Ramos (cell line): Measurements from ENCODE around the gene UBE2Q1.

Source experiments
- in situ Hi-C: fragments of 300-500 bp; cut with MboI; formaldehyde crosslinking; loops from one replicate; pipeline ENCODE4 v1.14.3; 2022; ENCODE audit warnings: low sequenced_read_pairs; ENCODE audit not compliant: unreplicated experiment

UBE2Q1 gene

GRCh38 chr1:154557939-154558719 lies at the start of gene UBE2Q1:
UBE2Q1 (minus strand) TSS chr1:154558662; CDS start chr1:154558553, 109 bp downstream.
- in situ Hi-C loops, result no loop called here

- in situ Hi-C loops, result no loop called here
Measured at GRCh38 chr1:154607609-154608396, 49.3 kb upstream of the UBE2Q1 start, which contains the start of gene ADAR. ADAR (minus strand) TSS chr1:154608186; CDS start chr1:154608006, 180 bp downstream.

GRCh38 chr1:154607106-154607608 lies 48.7 kb upstream of the UBE2Q1 start:
- in situ Hi-C loops, result no loop called here

GRCh38 chr1:154605534-154605933 lies 47.1 kb upstream of the UBE2Q1 start:
- in situ Hi-C loops, result no loop called here

GRCh38 chr1:154603317-154603716 lies 44.9 kb upstream of the UBE2Q1 start:
- in situ Hi-C loops, result no loop called here

- in situ Hi-C loops, result no loop called here
Measured at GRCh38 chr1:154599658-154600057, 41.2 kb upstream of the UBE2Q1 start.

- in situ Hi-C loops, result no loop called here
Measured at GRCh38 chr1:154598871-154599635, 40.6 kb upstream of the UBE2Q1 start.

GRCh38 chr1:154595621-154596020 lies 37.2 kb upstream of the UBE2Q1 start:
- in situ Hi-C loops, result no loop called here

GRCh38 chr1:154594811-154595210 lies 36.3 kb upstream of the UBE2Q1 start:
- in situ Hi-C loops, result no loop called here

- in situ Hi-C loops, result no loop called here
Measured at GRCh38 chr1:154593390-154593789, 34.9 kb upstream of the UBE2Q1 start.

GRCh38 chr1:154591206-154591605 lies 32.7 kb upstream of the UBE2Q1 start:
- in situ Hi-C loops, result no loop called here

- in situ Hi-C loops, result no loop called here
Measured at GRCh38 chr1:154590756-154591155, 32.3 kb upstream of the UBE2Q1 start.

GRCh38 chr1:154589780-154590179 lies 31.3 kb upstream of the UBE2Q1 start:
- in situ Hi-C loops, result no loop called here

- in situ Hi-C loops, result no loop called here
Measured at GRCh38 chr1:154586641-154587040, 28.2 kb upstream of the UBE2Q1 start.

- in situ Hi-C loops, result no loop called here
Measured at GRCh38 chr1:154586231-154586630, 27.8 kb upstream of the UBE2Q1 start.

- in situ Hi-C loops, result no loop called here
Measured at GRCh38 chr1:154584267-154584994, 26.0 kb upstream of the UBE2Q1 start.

- in situ Hi-C loops, result no loop called here
Measured at GRCh38 chr1:154583773-154584172, 25.3 kb upstream of the UBE2Q1 start.

- in situ Hi-C loops, result no loop called here
Measured at GRCh38 chr1:154582885-154583284, 24.4 kb upstream of the UBE2Q1 start.

- in situ Hi-C loops, result no loop called here
Measured at GRCh38 chr1:154581766-154582165, 23.3 kb upstream of the UBE2Q1 start.

- in situ Hi-C loops, result no loop called here
Measured at GRCh38 chr1:154579374-154579773, 20.9 kb upstream of the UBE2Q1 start.
